Mesendoderm (in vitro differentiated cells): ENCODE data around the gene FMNL3.

Experiments used
- DNase-seq: peaks from one replicate; pipeline ENCODE4 v3.0.0; 2013
- H2AK5ac ChIP-seq: 2 replicates; pipeline ENCODE4 v1.6.1; 2013; ENCODE audit warnings: low read length, inconsistent platforms
- H2BK120ac ChIP-seq: 2 replicates; pipeline ENCODE4 v1.6.1; 2013; ENCODE audit warnings: low read depth, mild to moderate bottlenecking, low read length, moderate library complexity, mixed read lengths
- H2BK15ac ChIP-seq: replicated peaks from 2 replicates; pipeline ENCODE4 v1.6.1; 2013; ENCODE audit warnings: low read depth, mild to moderate bottlenecking, moderate library complexity
- H2BK5ac ChIP-seq: 2 replicates; pipeline ENCODE4 v1.6.1; 2013; ENCODE audit warnings: low read length, inconsistent platforms
- H3K18ac ChIP-seq: 2 replicates; pipeline ENCODE4 v1.6.1; 2013; ENCODE audit warnings: mild to moderate bottlenecking, low read length, mixed read lengths
- H3K23ac ChIP-seq: one replicate; pipeline ENCODE4 v1.6.1; 2013; ENCODE audit warnings: low read length
- H3K27ac ChIP-seq: 2 replicates; pipeline ENCODE4 v1.5.1; 2013; ENCODE audit warnings: low read depth, mild to moderate bottlenecking, inconsistent platforms, low read length, moderate library complexity
- H3K27me3 ChIP-seq: 2 replicates; pipeline ENCODE4 v1.6.1; 2013; ENCODE audit warnings: low read length, control low read depth, mild to moderate bottlenecking, inconsistent platforms; ENCODE audit not compliant: insufficient read depth, poor library complexity
- H3K36me3 ChIP-seq: 2 replicates; pipeline ENCODE4 v1.6.1; 2013; ENCODE audit warnings: low read length, inconsistent platforms; ENCODE audit not compliant: control insufficient read depth, insufficient read depth
- H3K4ac ChIP-seq: one replicate; pipeline ENCODE4 v1.6.1; 2013; ENCODE audit warnings: low read depth, mild to moderate bottlenecking, low read length, moderate library complexity
- H3K4me1 ChIP-seq: 2 replicates; pipeline ENCODE4 v1.6.1; 2013; ENCODE audit warnings: low read depth, low read length, inconsistent platforms; ENCODE audit not compliant: control insufficient read depth
- H3K4me2 ChIP-seq: 2 replicates; pipeline ENCODE4 v1.6.1; 2013; ENCODE audit warnings: low read length
- H3K4me3 ChIP-seq: 2 replicates; pipeline ENCODE4 v1.5.1; 2013; ENCODE audit warnings: mild to moderate bottlenecking, low read length
- H3K56ac ChIP-seq: one replicate; pipeline ENCODE4 v1.6.1; 2013; ENCODE audit warnings: low read length
- H3K79me1 ChIP-seq: 2 replicates; pipeline ENCODE4 v1.6.1; 2013; ENCODE audit warnings: low read length, inconsistent platforms
- H3K79me2 ChIP-seq: 2 replicates; pipeline ENCODE4 v1.6.1; 2013; ENCODE audit warnings: mild to moderate bottlenecking, low read length; ENCODE audit not compliant: control insufficient read depth, insufficient read depth
- H3K9ac ChIP-seq: 2 replicates; pipeline ENCODE4 v1.6.1; 2013; ENCODE audit warnings: low read length, inconsistent platforms
- H4K5ac ChIP-seq: one replicate; pipeline ENCODE4 v1.6.1; 2013; ENCODE audit warnings: low read length
- H4K8ac ChIP-seq: one replicate; pipeline ENCODE4 v1.6.1; 2013; ENCODE audit warnings: low read depth, mild to moderate bottlenecking, control low read depth, low read length, moderate library complexity
- WGBS: extraction: QIAGEN DNeasy Blood & Tissue Kit; methylation state at CpG from one replicate; pipeline ENCODE4 v1.1.7; 2013; ENCODE audit warnings: low lambda C conversion rate, missing lambda C conversion rate; ENCODE audit not compliant: insufficient coverage; ENCODE audit errors: extremely low coverage; 5-methylcytosine and 5-hydroxymethylcytosine counted together

Gene FMNL3

DNA sequence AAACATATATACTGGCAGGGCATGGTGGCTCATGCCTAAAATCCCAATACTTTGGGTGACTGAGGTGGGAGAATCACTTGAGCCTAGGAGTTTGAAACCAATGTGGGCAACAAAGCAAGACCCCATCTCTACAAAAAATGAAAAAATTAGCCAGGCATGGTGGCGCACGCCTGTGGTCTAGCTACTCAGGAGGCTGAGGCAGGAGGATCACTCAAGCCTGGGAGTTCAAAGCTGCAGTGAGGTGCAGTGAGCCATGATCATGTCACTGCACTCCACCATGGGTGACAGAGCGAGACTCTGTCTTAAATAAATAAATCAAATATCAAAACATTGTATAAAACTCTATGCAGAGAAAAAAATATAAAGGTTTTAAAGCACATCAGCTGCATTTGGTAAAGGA, 5.2 kb downstream of the FMNL3 start:
- Histone ChIP-seq H3K36me3 (no peaks in the 10 kb centered on the region), H3K18ac (no peak overlapping the region), H3K79me1 (peaks cover 20% of the 10 kb centered on the region), H2BK5ac (no peak overlapping the region), H3K4ac (no peak overlapping the region), H3K4me3 (no peak overlapping the region), H3K9ac (no peak overlapping the region), H2BK15ac (no peak overlapping the region), H3K56ac (no peak overlapping the region), H3K27ac (no peak overlapping the region), H3K4me1 (peaks cover 30% of the 10 kb centered on the region), H4K8ac (no peak overlapping the region), H3K27me3 (no peaks in the 10 kb centered on the region), H3K4me2 (no peak overlapping the region), H4K5ac (no peak overlapping the region), H2AK5ac (no peak overlapping the region), H2BK120ac (no peak overlapping the region), H3K79me2 (peaks cover 44% of the 10 kb centered on the region), H3K23ac (no peak overlapping the region)
- WGBS: no CpG with 5 or more reads among the region's 3 CpGs
- DNase-seq: no peak

DNA sequence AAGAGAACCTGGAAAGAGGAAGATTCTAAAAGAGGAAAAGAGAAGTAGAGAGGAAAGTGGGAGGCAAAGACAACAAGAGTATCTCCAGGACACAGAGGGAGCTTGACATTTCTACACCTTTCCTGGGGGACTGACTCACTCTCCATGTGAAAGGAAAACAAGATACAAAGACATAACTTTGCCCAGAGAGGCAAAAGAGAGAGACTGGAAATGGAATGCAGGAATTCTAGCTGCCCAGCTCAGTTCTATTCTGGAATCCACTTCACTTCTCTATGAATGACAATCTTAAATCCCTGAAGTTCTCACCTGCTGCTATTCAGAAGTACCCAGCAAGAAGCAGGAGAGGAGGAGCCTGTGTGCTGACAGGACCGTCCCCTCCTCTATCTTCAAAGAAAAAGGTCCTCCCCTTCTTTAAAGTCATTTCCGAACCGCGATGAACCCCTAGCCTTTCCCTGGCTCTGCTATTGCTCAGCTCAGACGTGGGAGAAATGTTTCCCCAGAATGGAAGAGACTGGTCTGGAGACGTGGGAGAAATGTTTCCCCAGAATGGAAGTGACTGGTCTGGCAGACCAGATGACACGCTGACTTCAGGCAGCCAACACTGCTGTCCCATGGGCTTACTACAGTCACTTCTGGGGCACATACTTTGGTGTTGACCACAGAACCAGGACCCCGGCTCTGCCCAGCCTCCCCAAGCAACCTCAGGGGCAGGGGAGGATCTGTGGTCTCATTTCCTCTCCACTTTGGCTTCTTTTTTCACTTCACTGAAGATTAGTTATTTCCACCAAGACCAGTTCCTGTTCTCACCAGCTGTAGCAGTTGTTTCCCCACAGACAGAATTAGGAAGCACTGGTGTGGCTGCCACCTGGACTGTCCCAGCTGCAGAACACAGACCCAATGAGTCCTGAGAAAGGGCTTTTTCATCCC, 8.3 kb downstream of the FMNL3 start:
- H3K36me3 ChIP-seq: no peaks in the 10 kb centered on the region
- no peak overlapping the region for H3K4ac ChIP-seq
- peaks cover 14% of the 10 kb centered on the region for H3K79me1 ChIP-seq
- peak overlapping the region; percentile 52 for H3K27ac ChIP-seq
- H3K4me1 ChIP-seq: peaks cover 20% of the 10 kb centered on the region
- no peak overlapping the region for H2AK5ac ChIP-seq
- peaks cover 32% of the 10 kb centered on the region for H3K79me2 ChIP-seq
- peak overlapping the region; percentile 3 for H3K4me2 ChIP-seq
- no peak overlapping the region for H3K23ac ChIP-seq
- no peak overlapping the region for H2BK15ac ChIP-seq
- no peak overlapping the region for H3K4me3 ChIP-seq
- peak overlapping the region; percentile 49 for H3K9ac ChIP-seq
- H3K56ac ChIP-seq: peak overlapping the region; percentile 26
- no peak overlapping the region for H4K5ac ChIP-seq
- WGBS: no CpG with 5 or more reads among the region's 8 CpGs
- peak overlapping the region; percentile 16 for H3K18ac ChIP-seq
- DNase-seq: peak; percentile 86
- H2BK120ac ChIP-seq: no peak overlapping the region
- peak overlapping the region; percentile 28 for H2BK5ac ChIP-seq
- H4K8ac ChIP-seq: no peak overlapping the region
- no peaks in the 10 kb centered on the region for H3K27me3 ChIP-seq

DNA sequence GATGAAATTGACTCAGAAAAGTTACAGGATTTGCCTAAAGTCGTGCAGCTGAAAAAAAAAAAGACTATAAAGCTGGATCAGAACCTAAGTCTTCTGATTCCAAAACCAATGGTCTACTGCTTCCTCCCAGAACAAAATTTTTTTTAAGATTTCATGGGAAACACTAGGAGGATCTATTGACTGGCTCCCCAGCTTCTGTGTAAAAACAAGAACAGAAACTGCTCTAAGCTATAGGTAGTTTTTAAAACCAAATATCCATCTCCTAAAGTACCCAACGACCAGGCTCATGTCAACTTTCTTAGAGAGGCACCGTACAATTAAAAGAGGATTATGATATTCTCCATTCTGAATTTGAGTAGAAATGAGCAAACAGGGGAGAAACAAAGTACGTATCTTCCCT, 9.4 kb downstream of the FMNL3 start:
- Histone ChIP-seq H3K36me3 (no peaks in the 10 kb centered on the region), H3K79me1 (peaks cover 10% of the 10 kb centered on the region), H2AK5ac (no peak overlapping the region), H3K4me3 (no peak overlapping the region), H3K4ac (no peak overlapping the region), H4K5ac (no peak overlapping the region), H2BK5ac (no peak overlapping the region), H3K4me2 (no peak overlapping the region), H3K9ac (no peak overlapping the region), H2BK15ac (no peak overlapping the region), H3K56ac (peak overlapping the region; percentile 37), H3K27ac (peak overlapping the region; percentile 47), H3K79me2 (peaks cover 24% of the 10 kb centered on the region), H3K27me3 (no peaks in the 10 kb centered on the region), H3K23ac (no peak overlapping the region), H2BK120ac (no peak overlapping the region), H3K4me1 (peaks cover 20% of the 10 kb centered on the region), H3K18ac (peak overlapping the region; percentile 52), H4K8ac (no peak overlapping the region)
- no peak for DNase-seq
- WGBS: no CpG with 5 or more reads among the region's 4 CpGs

DNA sequence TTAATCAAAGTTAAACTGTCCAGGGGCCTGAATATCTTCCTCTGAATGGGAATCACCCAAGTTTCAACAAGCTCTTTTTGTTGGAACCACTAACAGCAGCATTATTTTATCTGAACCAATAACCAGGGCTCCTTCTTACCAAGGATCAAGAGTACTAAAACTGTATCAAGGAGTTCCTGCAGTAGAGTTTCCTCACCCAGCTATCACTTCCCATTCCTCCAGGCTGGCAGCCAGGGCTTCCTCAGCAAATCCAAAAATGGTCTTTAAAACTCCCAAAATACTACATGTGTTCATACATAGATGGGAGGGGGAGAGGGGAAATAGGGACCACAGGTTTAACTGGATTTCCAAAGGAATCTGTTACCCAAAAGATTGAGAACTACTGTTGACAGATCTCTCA, 10.5 kb downstream of the FMNL3 start:
- H3K79me2 ChIP-seq: peaks cover 17% of the 10 kb centered on the region
- no peak overlapping the region for H3K4ac ChIP-seq
- no peak overlapping the region for H2BK15ac ChIP-seq
- no peak overlapping the region for H2BK5ac ChIP-seq
- peaks cover 9% of the 10 kb centered on the region for H3K79me1 ChIP-seq
- no peak overlapping the region for H2AK5ac ChIP-seq
- no peaks in the 10 kb centered on the region for H3K27me3 ChIP-seq
- no peak overlapping the region for H2BK120ac ChIP-seq
- H3K4me1 ChIP-seq: peaks cover 20% of the 10 kb centered on the region
- no peak overlapping the region for H3K27ac ChIP-seq
- no peak overlapping the region for H4K5ac ChIP-seq
- no peak overlapping the region for H3K56ac ChIP-seq
- no peak overlapping the region for H3K9ac ChIP-seq
- H3K23ac ChIP-seq: no peak overlapping the region
- H3K4me3 ChIP-seq: no peak overlapping the region
- DNase-seq: no peak
- no peaks in the 10 kb centered on the region for H3K36me3 ChIP-seq
- no peak overlapping the region for H4K8ac ChIP-seq
- H3K18ac ChIP-seq: peak overlapping the region; percentile 56
- H3K4me2 ChIP-seq: no peak overlapping the region

DNA sequence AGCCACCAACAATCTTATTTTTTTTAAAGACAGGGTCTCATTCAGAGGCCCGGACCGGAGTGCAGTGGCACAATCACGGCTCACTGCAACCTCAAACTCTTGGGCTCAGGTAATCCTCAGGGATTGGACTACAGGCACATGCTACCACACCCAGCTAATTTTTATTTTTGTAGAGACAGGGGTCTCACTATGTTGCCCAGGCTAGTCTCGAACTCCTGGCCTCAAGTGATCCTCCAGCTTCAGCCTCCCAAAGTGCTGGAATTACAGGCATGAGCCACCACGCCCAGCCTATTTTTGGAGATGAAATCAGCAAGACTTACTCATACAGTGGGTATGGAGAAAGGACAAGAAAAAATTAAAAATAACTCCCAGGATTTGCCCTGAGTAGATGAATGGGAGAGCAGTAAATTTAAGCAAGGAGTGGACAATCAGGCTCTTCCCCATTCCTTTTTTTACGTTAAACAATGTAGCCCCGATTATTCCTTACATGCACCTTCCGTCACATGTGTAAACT, 13.2 kb downstream of the FMNL3 start:
- Histone ChIP-seq H4K5ac (no peak overlapping the region), H4K8ac (no peak overlapping the region), H3K4me2 (no peak overlapping the region), H3K56ac (no peak overlapping the region), H3K79me2 (peaks cover 18% of the 10 kb centered on the region), H3K9ac (no peak overlapping the region), H3K4ac (no peak overlapping the region), H2AK5ac (no peak overlapping the region), H3K27me3 (no peaks in the 10 kb centered on the region), H3K27ac (no peak overlapping the region), H3K4me3 (no peak overlapping the region), H2BK5ac (no peak overlapping the region), H2BK15ac (no peak overlapping the region), H3K18ac (no peak overlapping the region), H3K36me3 (no peaks in the 10 kb centered on the region), H2BK120ac (no peak overlapping the region), H3K23ac (no peak overlapping the region), H3K4me1 (peaks cover 18% of the 10 kb centered on the region), H3K79me1 (peaks cover 11% of the 10 kb centered on the region)
- no CpG with 5 or more reads among the region's 8 CpGs for WGBS
- DNase-seq: no peak
